GM12878 (cell line): ENCODE results near the gene ENTPD6. TPM values are rescaled to one million over a fixed set of nuclear protein-coding genes. Genes with fewer than 3 reads are reported as not detected.

Source experiments
- ATAC-seq: fragments of 200-7000 bp; cut with Tn5 transposase; 3 replicates; pipeline ENCODE4 v1.9.1; 2020; ENCODE audit warnings: mild to moderate bottlenecking, moderate library complexity
- BruUV-seq: library from RNA; stranded (reverse); fragments of 400-500 nt; replicated peaks from 2 replicates; lab custom pipeline; 2021; lab: Mats Ljungman, UMichigan
- CTCF ChIA-PET: fragments of 300-600 bp; sonication (Branson Sonifier 250); formaldehyde crosslinking; extraction: SDS; loops from one replicate; lab custom pipeline; 2021; ENCODE audit warnings: inconsistent platforms; lab: Yijun Ruan, JAX
- POLR2A ChIA-PET: fragments of 350-600 bp; formaldehyde crosslinking; extraction: SDS; loops from one replicate; lab custom pipeline; 2021; ENCODE audit warnings: inconsistent platforms; lab: Charles Lee
- RAD21 ChIA-PET: fragments of 300-600 bp; sonication (Branson Sonifier 250); formaldehyde crosslinking; loops from one replicate; lab custom pipeline; 2023; ENCODE audit warnings: antibody characterized with exemption; ENCODE audit not compliant: unreplicated experiment; lab: Charles Lee
- SMC1A ChIA-PET: fragments of 300-600 bp; sonication (Branson Sonifier 250); formaldehyde crosslinking; loops from one replicate; lab custom pipeline; 2023; ENCODE audit not compliant: unreplicated experiment, uncharacterized antibody; lab: Charles Lee
- DNase-seq: peaks from one replicate; pipeline ENCODE4 v3.0.0-alpha.2; 2011; ENCODE audit warnings: low read depth, low spot score
- FAIRE-seq: peaks from 3 replicates; lab custom pipeline; 2011; peaks lifted over from hg19 to GRCh38; lab: Jason Lieb, UNC
- H2AFZ ChIP-seq: 2 replicates; pipeline ENCODE4 v1.6.0; 2011; ENCODE audit warnings: low read depth, low read length, control low read depth; ENCODE audit not compliant: control insufficient read depth
- H3K27ac ChIP-seq: 2 replicates; pipeline ENCODE4 v1.5.1; 2011; ENCODE audit warnings: control low read depth; ENCODE audit not compliant: control insufficient read depth, insufficient read depth
- H3K27me3 ChIP-seq, 2 experiments: replicated peaks in 1 of 2; 2 replicates each; pipeline versions ENCODE4 v1.6.0 to v1.6.1; 2011; ENCODE audit warnings: low read length in 1 of 2; ENCODE audit not compliant: control insufficient read depth in 2 of 2, insufficient read depth in 2 of 2
- H3K36me3 ChIP-seq, 2 experiments: 2 replicates each; pipeline ENCODE4 v1.5.1; 2011; ENCODE audit warnings: low read length in 1 of 2; ENCODE audit not compliant: control insufficient read depth in 2 of 2, insufficient read depth in 2 of 2
- H3K4me1 ChIP-seq: 2 replicates; pipeline ENCODE4 v1.6.1; 2011; ENCODE audit warnings: mild to moderate bottlenecking, low read length, moderate library complexity, mixed read lengths; ENCODE audit not compliant: control insufficient read depth, insufficient read depth
- H3K4me2 ChIP-seq: 2 replicates; pipeline ENCODE4 v1.6.0; 2011; ENCODE audit warnings: control low read depth; ENCODE audit not compliant: control insufficient read depth, insufficient read depth
- H3K4me3 ChIP-seq: fragments of 200-600 bp; sonication (generic); 2 replicates; pipeline ENCODE4 v1.5.1; 2016
- H3K79me2 ChIP-seq: 2 replicates; pipeline ENCODE4 v1.6.0; 2011; ENCODE audit warnings: low read length; ENCODE audit not compliant: control insufficient read depth, insufficient read depth
- H3K9ac ChIP-seq: 2 replicates; pipeline ENCODE4 v1.8.0; 2011; ENCODE audit warnings: low read length, control low read depth, mixed read lengths; ENCODE audit not compliant: control insufficient read depth, insufficient read depth
- H3K9me3 ChIP-seq: replicated peaks from 3 replicates; pipeline ENCODE4 v1.5.1; 2011; ENCODE audit warnings: mild to moderate bottlenecking, low read length; ENCODE audit not compliant: control insufficient read depth, insufficient read depth
- H4K20me1 ChIP-seq: 2 replicates; pipeline ENCODE4 v1.6.0; 2011; ENCODE audit not compliant: control insufficient read depth, insufficient read depth
- ATF7 ChIP-seq: fragments of 450-650 bp; IDR thresholded peaks from 2 replicates; pipeline ENCODE4 v1.6.1; 2016; ENCODE audit warnings: low read depth, mild to moderate bottlenecking
- BMI1 ChIP-seq: fragments of 450-650 bp; IDR thresholded peaks from 2 replicates; pipeline ENCODE4 v1.6.1; 2016; ENCODE audit warnings: mild to moderate bottlenecking, moderate library complexity, borderline replicate concordance
- EGR1 ChIP-seq, 2 experiments: IDR thresholded peaks; 1 replicate in 1 of 2; 2 replicates in 1 of 2; pipeline ENCODE4 v1.6.1; 2011 to 2012; ENCODE audit warnings: low read depth in 2 of 2, low read length in 2 of 2, borderline replicate concordance in 1 of 2, mild to moderate bottlenecking in 1 of 2, moderate library complexity in 1 of 2
- ETV6 ChIP-seq, 2 experiments: fragments of 450-650 bp in 1 of 2; IDR thresholded peaks in 1 of 2; conservative IDR thresholded peaks in 1 of 2; 2 replicates each; pipeline ENCODE4 v1.6.1; 2014; ENCODE audit warnings: antibody characterized with exemption in 1 of 2, borderline replicate concordance in 1 of 2, low read depth in 1 of 2, mild to moderate bottlenecking in 1 of 2, moderate library complexity in 1 of 2
- FOXM1 ChIP-seq: IDR thresholded peaks from 2 replicates; pipeline ENCODE4 v1.6.1; 2012; ENCODE audit warnings: low read depth, mild to moderate bottlenecking, inconsistent platforms, low read length, moderate library complexity
- IKZF2 ChIP-seq, 2 experiments: fragments of 450-650 bp; IDR thresholded peaks; 2 replicates each; pipeline ENCODE4 v1.6.1; 2017; ENCODE audit warnings: mild to moderate bottlenecking in 2 of 2, moderate library complexity in 2 of 2
- RB1 ChIP-seq: fragments of 450-650 bp; formaldehyde crosslinking; IDR thresholded peaks from 2 replicates; pipeline ENCODE4 v1.6.1; 2017; ENCODE audit warnings: mild to moderate bottlenecking, borderline replicate concordance
- SMAD1 ChIP-seq: fragments of 450-650 bp; IDR thresholded peaks from 2 replicates; pipeline ENCODE4 v1.6.1; 2018; ENCODE audit warnings: mild to moderate bottlenecking, low read depth; ENCODE audit not compliant: partially characterized antibody
- SREBF2 ChIP-seq: IDR thresholded peaks from 2 replicates; pipeline ENCODE4 v1.6.1; 2012; ENCODE audit warnings: mild to moderate bottlenecking, low read length
- ZNF274 ChIP-seq: IDR thresholded peaks from one replicate; pipeline ENCODE4 v1.8.0; 2011; ENCODE audit not compliant: insufficient read length, insufficient read depth
- ZZZ3 ChIP-seq: IDR thresholded peaks from 2 replicates; pipeline ENCODE4 v1.6.1; 2011; ENCODE audit warnings: low read depth; ENCODE audit not compliant: control insufficient read depth, insufficient read length
- WGBS: methylation state at CpG from one replicate; pipeline ENCODE4 v1.1.6; 2016; ENCODE audit warnings: low lambda C conversion rate; ENCODE audit not compliant: insufficient replicate concordance, insufficient coverage; ENCODE audit errors: missing lambda C conversion rate; 5-methylcytosine and 5-hydroxymethylcytosine counted together
- in situ Hi-C: fragments of 300-500 bp; cut with MboI; formaldehyde crosslinking; loops from 9 replicates; pipeline ENCODE4 v1.14.3; 2018; ENCODE audit warnings: mixed read lengths
- intact Hi-C: fragments of 100-400 bp; cut with micrococcal nuclease; formaldehyde crosslinking; loops from one replicate; pipeline ENCODE4 v1.14.2; 2022; ENCODE audit not compliant: unreplicated experiment
- polyA plus RNA-seq, 11 experiments: library from polyadenylated mRNA; depleted of rRNA in 4 of 11; unstranded in 6 of 11; stranded (reverse) in 5 of 11; fragments of >200 nt; fragmentation: Nextera tagmentation in 4 of 11; fragmentation: Illumina TruSeq in 1 of 11; extraction: Ambion mirVana in 4 of 11; extraction: Trizol in 1 of 11; gene quantifications; 1 replicate in 1 of 11; 2 replicates in 10 of 11; pipeline versions ENCODE4 v1.2.1 to v1.2.3, GENCODE V29; 2011 to 2016; ENCODE audit warnings: inconsistent platforms in 2 of 11, missing spikeins in 2 of 11, low read depth in 1 of 11
- total RNA-seq, 4 experiments: library from RNA; depleted of rRNA in 3 of 4; stranded (reverse); fragments of >200 nt in 3 of 4; fragmentation: Illumina TruSeq in 1 of 4; extraction: Trizol in 1 of 4; gene quantifications; 2 replicates each; pipeline versions ENCODE4 v1.2.1 to v1.2.3, GENCODE V29; 2013 to 2021
- TF ChIP-seq, protein P1 (sequence below): IDR thresholded peaks from 2 replicates; pipeline ENCODE4 v1.6.1; 2011; ENCODE audit warnings: low read depth, mild to moderate bottlenecking, low read length, moderate library complexity, borderline replicate concordance; ENCODE audit errors: extremely low read depth
- TF ChIP-seq, protein P2 (sequence below): fragments of 450-650 bp; IDR thresholded peaks from 2 replicates; pipeline ENCODE4 v1.6.1; 2014; ENCODE audit warnings: mild to moderate bottlenecking
- TF ChIP-seq, protein P3 (sequence below): IDR thresholded peaks from 2 replicates; pipeline ENCODE4 v1.6.1; 2012; ENCODE audit warnings: low read depth, low read length, improper control_type of control experiment
- TF ChIP-seq, protein P4 (sequence below): fragments of 150-350 bp; IDR thresholded peaks from 2 replicates; pipeline ENCODE4 v1.6.1; 2016; ENCODE audit warnings: low read depth, low read length

ENTPD6 gene
- total and polyA plus RNA-seq, 10 of the 15 experiments (the other 5 are each of a cell fraction or from before 2014, with no cell fraction given), result 0.53 to 45.4 (median 31.1) TPM

DNA sequence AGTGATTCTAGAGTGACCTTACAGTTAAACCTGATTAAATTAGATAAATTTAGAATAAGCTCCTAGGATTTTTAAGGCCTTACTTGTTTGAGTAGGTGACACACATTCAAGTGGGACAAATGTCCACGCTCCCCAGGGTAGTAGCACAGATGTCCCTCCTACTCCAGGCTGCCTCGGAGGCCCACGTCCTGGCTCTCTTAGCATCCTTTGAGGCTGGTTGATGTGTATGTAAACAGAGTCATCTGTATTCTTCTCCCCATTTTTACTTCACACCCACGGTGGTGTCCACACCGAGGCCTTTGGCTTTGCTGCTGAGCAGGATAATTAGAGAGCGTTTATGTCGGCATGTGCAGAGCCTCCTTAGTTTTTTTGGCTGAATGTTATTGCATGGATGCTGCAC is 15.8 kb downstream of the ENTPD6 start:
- no peak overlapping the region for H3K4me2 ChIP-seq
- H3K4me1 ChIP-seq, result no peaks in the 10 kb centered on the region
- ATAC-seq (no peak), FAIRE-seq (no peak), DNase-seq (no peak)
- TF ChIP-seq IKZF2 (IDR thresholded peaks at IDR 0.05) (no peak), ATF7 (no peak), EGR1 (IDR thresholded peaks at IDR 0.05; ENCODE audit: borderline replicate concordance in 1 of 2, low read depth in 2 of 2, low read length in 2 of 2) (no peak), BMI1 (no peak), ETV6 (conservative IDR thresholded peaks at IDR 0.05 in 1 of 2, IDR thresholded peaks at IDR 0.05 in 1 of 2; ENCODE audit: borderline replicate concordance in 1 of 2, low read depth in 1 of 2) (no peak), ZZZ3 (no peak), SREBF2 (no peak), RB1 (no peak), SMAD1 (no peak), FOXM1 (no peak), ZNF274 (no peak)
- TF ChIP-seq, protein P1, sequence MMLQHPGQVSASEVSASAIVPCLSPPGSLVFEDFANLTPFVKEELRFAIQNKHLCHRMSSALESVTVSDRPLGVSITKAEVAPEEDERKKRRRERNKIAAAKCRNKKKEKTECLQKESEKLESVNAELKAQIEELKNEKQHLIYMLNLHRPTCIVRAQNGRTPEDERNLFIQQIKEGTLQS, result no peak
- TF ChIP-seq, protein P2, sequence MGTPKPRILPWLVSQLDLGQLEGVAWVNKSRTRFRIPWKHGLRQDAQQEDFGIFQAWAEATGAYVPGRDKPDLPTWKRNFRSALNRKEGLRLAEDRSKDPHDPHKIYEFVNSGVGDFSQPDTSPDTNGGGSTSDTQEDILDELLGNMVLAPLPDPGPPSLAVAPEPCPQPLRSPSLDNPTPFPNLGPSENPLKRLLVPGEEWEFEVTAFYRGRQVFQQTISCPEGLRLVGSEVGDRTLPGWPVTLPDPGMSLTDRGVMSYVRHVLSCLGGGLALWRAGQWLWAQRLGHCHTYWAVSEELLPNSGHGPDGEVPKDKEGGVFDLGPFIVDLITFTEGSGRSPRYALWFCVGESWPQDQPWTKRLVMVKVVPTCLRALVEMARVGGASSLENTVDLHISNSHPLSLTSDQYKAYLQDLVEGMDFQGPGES, result no peak
- TF ChIP-seq, protein P3, sequence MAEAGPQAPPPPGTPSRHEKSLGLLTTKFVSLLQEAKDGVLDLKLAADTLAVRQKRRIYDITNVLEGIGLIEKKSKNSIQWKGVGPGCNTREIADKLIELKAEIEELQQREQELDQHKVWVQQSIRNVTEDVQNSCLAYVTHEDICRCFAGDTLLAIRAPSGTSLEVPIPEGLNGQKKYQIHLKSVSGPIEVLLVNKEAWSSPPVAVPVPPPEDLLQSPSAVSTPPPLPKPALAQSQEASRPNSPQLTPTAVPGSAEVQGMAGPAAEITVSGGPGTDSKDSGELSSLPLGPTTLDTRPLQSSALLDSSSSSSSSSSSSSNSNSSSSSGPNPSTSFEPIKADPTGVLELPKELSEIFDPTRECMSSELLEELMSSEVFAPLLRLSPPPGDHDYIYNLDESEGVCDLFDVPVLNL, result no peak
- TF ChIP-seq, protein P4, sequence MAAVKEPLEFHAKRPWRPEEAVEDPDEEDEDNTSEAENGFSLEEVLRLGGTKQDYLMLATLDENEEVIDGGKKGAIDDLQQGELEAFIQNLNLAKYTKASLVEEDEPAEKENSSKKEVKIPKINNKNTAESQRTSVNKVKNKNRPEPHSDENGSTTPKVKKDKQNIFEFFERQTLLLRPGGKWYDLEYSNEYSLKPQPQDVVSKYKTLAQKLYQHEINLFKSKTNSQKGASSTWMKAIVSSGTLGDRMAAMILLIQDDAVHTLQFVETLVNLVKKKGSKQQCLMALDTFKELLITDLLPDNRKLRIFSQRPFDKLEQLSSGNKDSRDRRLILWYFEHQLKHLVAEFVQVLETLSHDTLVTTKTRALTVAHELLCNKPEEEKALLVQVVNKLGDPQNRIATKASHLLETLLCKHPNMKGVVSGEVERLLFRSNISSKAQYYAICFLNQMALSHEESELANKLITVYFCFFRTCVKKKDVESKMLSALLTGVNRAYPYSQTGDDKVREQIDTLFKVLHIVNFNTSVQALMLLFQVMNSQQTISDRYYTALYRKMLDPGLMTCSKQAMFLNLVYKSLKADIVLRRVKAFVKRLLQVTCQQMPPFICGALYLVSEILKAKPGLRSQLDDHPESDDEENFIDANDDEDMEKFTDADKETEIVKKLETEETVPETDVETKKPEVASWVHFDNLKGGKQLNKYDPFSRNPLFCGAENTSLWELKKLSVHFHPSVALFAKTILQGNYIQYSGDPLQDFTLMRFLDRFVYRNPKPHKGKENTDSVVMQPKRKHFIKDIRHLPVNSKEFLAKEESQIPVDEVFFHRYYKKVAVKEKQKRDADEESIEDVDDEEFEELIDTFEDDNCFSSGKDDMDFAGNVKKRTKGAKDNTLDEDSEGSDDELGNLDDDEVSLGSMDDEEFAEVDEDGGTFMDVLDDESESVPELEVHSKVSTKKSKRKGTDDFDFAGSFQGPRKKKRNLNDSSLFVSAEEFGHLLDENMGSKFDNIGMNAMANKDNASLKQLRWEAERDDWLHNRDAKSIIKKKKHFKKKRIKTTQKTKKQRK, result no peak
- in situ Hi-C loops, result no loop called here
- ChIA-PET SMC1A (interaction anchor here (0.6 kb wide), 1 partner anchor 220 kb away, joined by 3 read pairs; no protein-coding TSS in a partner anchor), POLR2A (no interaction called here), RAD21 (no interaction called here), CTCF (interaction anchor here (0.8 kb wide), 1 partner anchor 186 kb away, joined by 3 read pairs; no protein-coding TSS in a partner anchor)
- no peaks in the 10 kb centered on the region for H3K9me3 ChIP-seq
- peaks cover 5 to 14% of the 10 kb centered on the region in 2 experiments; a peak in 3 of 4 replicates for H3K36me3 ChIP-seq
- no peak overlapping the region for H3K9ac ChIP-seq
- WGBS, result 79% methylated on average over 7 of the region's 7 CpGs
- no peak overlapping the region for H3K4me3 ChIP-seq
- no peaks in the 10 kb centered on the region for H3K27me3 ChIP-seq
- no peaks in the 10 kb centered on the region for H3K79me2 ChIP-seq
- no peak overlapping the region for H3K27ac ChIP-seq
- no peaks in the 10 kb centered on the region for H4K20me1 ChIP-seq
- intact Hi-C loops, result no loop called here
- H2AFZ ChIP-seq, result no peak overlapping the region
- no TSS peak for BruUV-seq
